Measurements from ENCODE around the gene ZNF784.

DNA sequence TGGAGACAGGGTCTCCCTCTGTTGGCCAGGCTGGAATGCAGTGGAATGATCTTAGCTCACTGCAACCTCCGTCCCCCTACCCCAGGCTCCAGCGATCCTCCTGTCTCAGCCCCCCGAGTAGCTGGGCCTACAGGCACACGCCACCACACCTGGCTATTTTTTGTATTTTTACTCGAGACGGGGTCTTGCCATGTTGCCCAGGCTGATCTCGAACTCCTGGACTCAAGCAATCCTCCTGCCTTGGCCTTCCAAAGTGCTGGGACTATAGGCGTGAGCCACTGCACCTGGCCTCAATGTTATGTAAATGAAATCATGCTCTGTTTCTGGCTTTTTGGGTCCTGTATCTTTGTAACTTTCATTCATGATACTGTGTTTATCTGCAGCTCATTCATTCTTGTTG lies 35.6 kb downstream of the ZNF784 start:
- TF ChIP-seq, protein P1, sequence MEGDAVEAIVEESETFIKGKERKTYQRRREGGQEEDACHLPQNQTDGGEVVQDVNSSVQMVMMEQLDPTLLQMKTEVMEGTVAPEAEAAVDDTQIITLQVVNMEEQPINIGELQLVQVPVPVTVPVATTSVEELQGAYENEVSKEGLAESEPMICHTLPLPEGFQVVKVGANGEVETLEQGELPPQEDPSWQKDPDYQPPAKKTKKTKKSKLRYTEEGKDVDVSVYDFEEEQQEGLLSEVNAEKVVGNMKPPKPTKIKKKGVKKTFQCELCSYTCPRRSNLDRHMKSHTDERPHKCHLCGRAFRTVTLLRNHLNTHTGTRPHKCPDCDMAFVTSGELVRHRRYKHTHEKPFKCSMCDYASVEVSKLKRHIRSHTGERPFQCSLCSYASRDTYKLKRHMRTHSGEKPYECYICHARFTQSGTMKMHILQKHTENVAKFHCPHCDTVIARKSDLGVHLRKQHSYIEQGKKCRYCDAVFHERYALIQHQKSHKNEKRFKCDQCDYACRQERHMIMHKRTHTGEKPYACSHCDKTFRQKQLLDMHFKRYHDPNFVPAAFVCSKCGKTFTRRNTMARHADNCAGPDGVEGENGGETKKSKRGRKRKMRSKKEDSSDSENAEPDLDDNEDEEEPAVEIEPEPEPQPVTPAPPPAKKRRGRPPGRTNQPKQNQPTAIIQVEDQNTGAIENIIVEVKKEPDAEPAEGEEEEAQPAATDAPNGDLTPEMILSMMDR (IDR thresholded peaks at IDR 0.05), result no peak
- TF ChIP-seq POLR2AphosphoS5 (IDR thresholded peaks at IDR 0.05) (no peak), POLR2A (IDR thresholded peaks at IDR 0.05) (no peak)

All from breast epithelium (tissue), 3 donors.